Type B pancreatic cell (in vitro differentiated cells): ENCODE results near the gene RTP4. TPM values are rescaled to one million over a fixed set of nuclear protein-coding genes. Genes with fewer than 3 reads are reported as not detected.

ENCODE experiments used
- DNase-seq: peaks from one replicate; pipeline ENCODE4 v3.0.0; 2021; ENCODE audit warnings: mixed read lengths; ENCODE audit not compliant: unreplicated experiment; ENCODE audit errors: extremely low spot score
- H3K27ac Mint-ChIP-seq: 2 replicates; pipeline ENCODE4 v1.8.0; 2021; ENCODE audit warnings: mild to moderate bottlenecking, mixed read lengths
- H3K27me3 Mint-ChIP-seq: 2 replicates; pipeline ENCODE4 v1.8.0; 2021; ENCODE audit warnings: mixed read lengths
- H3K36me3 Mint-ChIP-seq: 2 replicates; pipeline ENCODE4 v1.8.0; 2021; ENCODE audit warnings: mixed read lengths
- H3K4me1 Mint-ChIP-seq: one replicate; pipeline ENCODE4 v1.8.0; 2021; ENCODE audit warnings: mixed read lengths; ENCODE audit not compliant: unreplicated experiment
- H3K4me3 Mint-ChIP-seq: 2 replicates; pipeline ENCODE4 v1.8.0; 2021; ENCODE audit warnings: mild to moderate bottlenecking, mixed read lengths
- H3K9me3 Mint-ChIP-seq: 2 replicates; pipeline ENCODE4 v1.8.0; 2021; ENCODE audit warnings: mixed read lengths
- total RNA-seq: library from RNA; stranded (reverse); gene quantifications from 2 replicates; pipeline ENCODE4 v1.2.1, GENCODE V29; 2021; ENCODE audit warnings: low replicate concordance
- TF ChIP-seq, protein P1 (sequence below): fragments of 200-600 bp; sonication (generic); conservative IDR thresholded peaks from 2 replicates; pipeline ENCODE4 v1.5.0; 2021; ENCODE audit warnings: antibody characterized with exemption, mild to moderate bottlenecking

The RTP4 gene
- total RNA-seq, 1 donor from 2014 or later, result 1.4 TPM

DNA sequence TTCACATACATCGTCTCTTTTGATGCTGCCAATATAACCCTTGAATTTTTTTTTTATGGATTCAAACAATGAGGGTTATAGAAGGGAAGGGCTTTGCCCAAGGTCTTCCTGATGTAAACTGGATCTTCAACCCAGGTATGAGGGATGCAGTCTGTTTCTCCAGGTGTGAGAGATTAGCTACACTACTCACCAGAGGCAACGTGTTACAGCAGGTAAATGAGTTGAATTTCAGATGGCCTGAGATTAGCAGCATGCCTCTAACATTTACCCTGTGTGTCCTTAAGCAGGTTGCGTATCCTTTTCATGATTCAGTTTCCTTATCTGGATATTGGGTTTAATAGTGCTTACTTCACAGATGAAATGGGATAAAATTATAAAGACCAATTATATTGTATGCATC, 1.9 kb downstream of the RTP4 start:
- DNase-seq, result no peak
- Mint-ChIP-seq H3K27me3 (no peaks in the 10 kb centered on the region), H3K9me3 (peaks cover 6% of the 10 kb centered on the region), H3K4me3 (no peak overlapping the region), H3K4me1 (peaks cover 3% of the 10 kb centered on the region), H3K27ac (no peak overlapping the region), H3K36me3 (no peaks in the 10 kb centered on the region)
- TF ChIP-seq, protein P1, sequence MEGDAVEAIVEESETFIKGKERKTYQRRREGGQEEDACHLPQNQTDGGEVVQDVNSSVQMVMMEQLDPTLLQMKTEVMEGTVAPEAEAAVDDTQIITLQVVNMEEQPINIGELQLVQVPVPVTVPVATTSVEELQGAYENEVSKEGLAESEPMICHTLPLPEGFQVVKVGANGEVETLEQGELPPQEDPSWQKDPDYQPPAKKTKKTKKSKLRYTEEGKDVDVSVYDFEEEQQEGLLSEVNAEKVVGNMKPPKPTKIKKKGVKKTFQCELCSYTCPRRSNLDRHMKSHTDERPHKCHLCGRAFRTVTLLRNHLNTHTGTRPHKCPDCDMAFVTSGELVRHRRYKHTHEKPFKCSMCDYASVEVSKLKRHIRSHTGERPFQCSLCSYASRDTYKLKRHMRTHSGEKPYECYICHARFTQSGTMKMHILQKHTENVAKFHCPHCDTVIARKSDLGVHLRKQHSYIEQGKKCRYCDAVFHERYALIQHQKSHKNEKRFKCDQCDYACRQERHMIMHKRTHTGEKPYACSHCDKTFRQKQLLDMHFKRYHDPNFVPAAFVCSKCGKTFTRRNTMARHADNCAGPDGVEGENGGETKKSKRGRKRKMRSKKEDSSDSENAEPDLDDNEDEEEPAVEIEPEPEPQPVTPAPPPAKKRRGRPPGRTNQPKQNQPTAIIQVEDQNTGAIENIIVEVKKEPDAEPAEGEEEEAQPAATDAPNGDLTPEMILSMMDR, result no peak

DNA sequence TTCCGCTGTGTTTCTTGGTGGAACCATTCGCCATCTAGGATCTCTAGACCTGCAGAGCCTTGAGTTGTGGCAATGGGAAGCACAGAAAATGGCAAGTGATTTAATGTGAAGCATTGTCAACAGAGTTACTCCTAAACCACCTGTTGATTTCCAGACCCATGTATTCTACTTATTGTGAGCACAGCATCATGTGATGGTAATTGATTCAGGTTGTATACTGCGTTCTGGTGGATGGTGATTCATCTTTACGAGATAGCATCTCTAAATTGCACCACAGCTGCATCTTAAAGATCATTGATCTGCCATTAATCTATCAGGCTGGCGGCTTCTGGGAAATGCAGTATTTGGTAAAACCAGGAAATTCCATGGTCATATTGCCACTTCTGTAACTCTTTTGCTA, 7.4 kb downstream of the RTP4 start:
- Mint-ChIP-seq H3K36me3 (no peaks in the 10 kb centered on the region), H3K27ac (no peak overlapping the region), H3K9me3 (no peaks in the 10 kb centered on the region)

DNA sequence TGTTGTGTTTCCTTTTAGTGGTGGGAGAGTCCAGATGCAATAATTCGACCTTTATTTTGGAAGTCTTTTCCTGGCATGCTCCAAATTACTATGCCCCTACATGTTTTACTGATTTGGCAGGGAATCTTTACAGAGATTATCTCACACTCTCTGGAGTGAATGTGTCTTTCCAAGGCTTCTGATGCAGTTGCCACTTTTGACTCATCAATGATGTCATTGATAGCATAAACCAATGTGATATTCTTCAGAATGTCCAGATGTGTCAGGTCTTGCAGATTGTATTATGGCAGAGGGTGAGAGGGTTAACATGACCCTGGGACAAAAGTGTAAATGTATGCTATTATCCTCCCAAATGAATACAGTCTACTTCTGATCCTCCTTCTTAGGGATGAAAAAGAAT, 9.7 kb downstream of the RTP4 start:
- H3K27me3 Mint-ChIP-seq, result no peaks in the 10 kb centered on the region
- peaks cover 10% of the 10 kb centered on the region for H3K4me1 Mint-ChIP-seq
- no peaks in the 10 kb centered on the region for H3K9me3 Mint-ChIP-seq
- H3K27ac Mint-ChIP-seq, result no peak overlapping the region
- no peaks in the 10 kb centered on the region for H3K36me3 Mint-ChIP-seq
- DNase-seq, result no peak
- TF ChIP-seq, protein P1, result no peak
- H3K4me3 Mint-ChIP-seq, result no peak overlapping the region

More for the DNA sequence above, 7.4 kb downstream of the RTP4 start:
- peaks cover 6% of the 10 kb centered on the region for H3K4me1 Mint-ChIP-seq
- no peak overlapping the region for H3K4me3 Mint-ChIP-seq
- DNase-seq, result no peak
- no peaks in the 10 kb centered on the region for H3K27me3 Mint-ChIP-seq
- TF ChIP-seq, protein P1, result no peak

DNA sequence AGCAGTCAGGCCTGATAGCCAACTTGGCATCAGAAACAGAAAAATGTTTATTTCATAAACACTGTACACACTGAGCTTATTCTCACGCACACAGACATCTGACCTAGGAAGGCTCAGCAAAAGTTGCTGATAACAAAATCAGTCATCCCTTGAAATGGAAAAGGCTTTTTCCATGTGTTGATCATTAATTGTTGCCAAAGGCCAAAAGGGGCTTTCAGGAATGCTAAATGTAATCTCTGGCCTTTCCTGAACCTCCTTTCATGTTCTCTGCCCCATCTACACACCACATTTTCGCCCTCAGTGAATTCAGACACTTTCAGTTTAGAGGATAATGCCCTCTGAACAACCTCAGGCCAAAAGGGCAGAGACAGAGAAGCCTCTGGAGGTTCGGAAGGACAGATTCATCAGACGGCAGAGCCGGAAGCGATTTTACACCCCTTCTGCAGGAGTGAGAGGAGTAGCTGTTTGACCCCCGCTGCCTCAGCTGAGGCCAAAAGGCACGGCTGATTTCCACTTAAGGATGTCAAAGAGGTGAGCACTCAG, 14.5 kb downstream of the RTP4 start:
- TF ChIP-seq, protein P1, result no peak
- Mint-ChIP-seq H3K4me3 (peak overlapping the region; percentile 27), H3K9me3 (no peaks in the 10 kb centered on the region), H3K36me3 (no peaks in the 10 kb centered on the region), H3K27ac (no peak overlapping the region), H3K4me1 (peaks cover 19% of the 10 kb centered on the region), H3K27me3 (no peaks in the 10 kb centered on the region)
- DNase-seq, result no peak

DNA sequence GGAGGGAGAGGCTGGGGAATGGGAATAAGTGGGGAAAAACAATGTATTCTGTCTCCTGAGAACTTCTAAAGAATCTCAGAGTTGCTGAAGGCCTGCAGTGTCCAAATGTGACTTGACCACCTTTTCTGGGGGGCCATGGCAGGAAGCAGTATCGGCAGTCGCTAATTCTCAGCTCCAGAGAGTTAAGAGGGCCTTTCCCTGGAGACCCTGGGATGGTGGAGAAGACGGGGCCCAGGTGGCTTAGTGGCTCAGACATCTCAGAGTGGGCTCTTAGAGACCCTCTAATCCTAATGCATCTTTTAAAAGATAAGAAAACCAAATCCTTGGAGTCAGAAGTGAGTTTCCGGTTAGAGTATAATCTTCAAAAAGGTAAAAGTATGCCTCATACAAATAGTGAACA, 15.1 kb downstream of the RTP4 start:
- Mint-ChIP-seq H3K27ac (no peak overlapping the region), H3K36me3 (no peaks in the 10 kb centered on the region), H3K4me3 (no peak overlapping the region), H3K27me3 (no peaks in the 10 kb centered on the region), H3K4me1 (peaks cover 19% of the 10 kb centered on the region), H3K9me3 (peaks cover 2% of the 10 kb centered on the region)
- no peak for DNase-seq
- TF ChIP-seq, protein P1, result no peak

DNA sequence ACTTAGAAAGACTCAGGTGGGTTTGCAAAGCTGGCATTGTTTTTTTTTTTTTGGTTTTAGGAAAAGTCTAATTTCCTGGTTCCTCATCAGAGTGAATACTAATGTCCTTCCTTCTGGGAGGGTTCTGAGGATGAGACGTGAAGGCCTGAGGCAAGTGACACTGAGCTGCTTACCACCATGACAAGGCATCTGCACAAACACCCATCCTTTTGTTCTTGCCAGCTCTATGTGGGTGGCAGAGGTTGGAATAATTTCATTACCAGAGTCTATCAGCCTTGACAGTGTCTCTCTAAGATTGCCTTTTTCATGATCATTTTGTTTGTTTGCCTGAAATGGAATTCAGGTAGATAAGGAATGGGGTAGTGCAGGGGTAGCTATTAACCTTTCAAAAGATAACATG, 17.1 kb downstream of the RTP4 start:
- no peaks in the 10 kb centered on the region for H3K27me3 Mint-ChIP-seq
- H3K4me1 Mint-ChIP-seq, result peaks cover 13% of the 10 kb centered on the region
- H3K27ac Mint-ChIP-seq, result peak overlapping the region; percentile 46
- TF ChIP-seq, protein P1, result no peak
- DNase-seq, result no peak
- H3K4me3 Mint-ChIP-seq, result no peak overlapping the region
- H3K9me3 Mint-ChIP-seq, result peaks cover 10% of the 10 kb centered on the region
- H3K36me3 Mint-ChIP-seq, result no peaks in the 10 kb centered on the region
